ENCODE results near the gene XRCC1. TPM values are rescaled to one million over a fixed set of nuclear protein-coding genes. Genes with fewer than 3 reads are reported as not detected.

The XRCC1 gene
- total RNA-seq, 1 experiment from 2014 or later = 45.1 TPM

DNA sequence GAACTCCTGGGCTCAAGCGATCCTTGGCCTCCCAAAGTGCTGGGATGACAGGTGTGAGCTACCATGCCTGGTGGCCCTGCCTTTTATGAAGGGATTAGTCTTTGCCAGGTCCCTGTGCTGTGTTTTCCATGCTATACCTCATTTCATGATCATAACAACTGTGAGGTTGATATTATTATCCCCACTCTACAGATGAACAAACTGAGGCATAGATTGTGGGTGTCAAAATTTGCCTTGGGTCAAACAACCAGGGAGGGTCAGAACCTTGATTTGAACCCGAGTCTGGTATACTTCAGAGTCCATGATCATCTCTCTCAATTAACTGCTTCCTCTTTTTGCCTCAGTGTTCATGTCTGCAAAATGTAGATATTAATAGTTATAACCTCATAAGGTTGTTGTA lies 7.2 kb upstream of the XRCC1 start:
- no peaks in the 10 kb centered on the region for H3K4me1 ChIP-seq (replicated peaks; ENCODE audit: insufficient read depth)
- no peak overlapping the region for H3K27ac ChIP-seq
- intact Hi-C loops (cut with micrococcal nuclease; ENCODE audit: unreplicated experiment) = no loop called here
- H3K4me3 ChIP-seq = no peak overlapping the region
- no peak overlapping the region for H3K4me2 ChIP-seq
- H3K9me3 ChIP-seq (ENCODE audit: insufficient read depth, low read depth) = no peaks in the 10 kb centered on the region
- no TSS peak for BruUV-seq (replicated peaks)
- no peak overlapping the region for H2AFZ ChIP-seq
- TF ChIP-seq, protein P1, sequence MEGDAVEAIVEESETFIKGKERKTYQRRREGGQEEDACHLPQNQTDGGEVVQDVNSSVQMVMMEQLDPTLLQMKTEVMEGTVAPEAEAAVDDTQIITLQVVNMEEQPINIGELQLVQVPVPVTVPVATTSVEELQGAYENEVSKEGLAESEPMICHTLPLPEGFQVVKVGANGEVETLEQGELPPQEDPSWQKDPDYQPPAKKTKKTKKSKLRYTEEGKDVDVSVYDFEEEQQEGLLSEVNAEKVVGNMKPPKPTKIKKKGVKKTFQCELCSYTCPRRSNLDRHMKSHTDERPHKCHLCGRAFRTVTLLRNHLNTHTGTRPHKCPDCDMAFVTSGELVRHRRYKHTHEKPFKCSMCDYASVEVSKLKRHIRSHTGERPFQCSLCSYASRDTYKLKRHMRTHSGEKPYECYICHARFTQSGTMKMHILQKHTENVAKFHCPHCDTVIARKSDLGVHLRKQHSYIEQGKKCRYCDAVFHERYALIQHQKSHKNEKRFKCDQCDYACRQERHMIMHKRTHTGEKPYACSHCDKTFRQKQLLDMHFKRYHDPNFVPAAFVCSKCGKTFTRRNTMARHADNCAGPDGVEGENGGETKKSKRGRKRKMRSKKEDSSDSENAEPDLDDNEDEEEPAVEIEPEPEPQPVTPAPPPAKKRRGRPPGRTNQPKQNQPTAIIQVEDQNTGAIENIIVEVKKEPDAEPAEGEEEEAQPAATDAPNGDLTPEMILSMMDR (conservative IDR thresholded peaks at IDR 0.05) = no peak
- no peak for TF ChIP-seq EZH2 (IDR thresholded peaks at IDR 0.05; ENCODE audit: low read depth)
- H3F3A ChIP-seq (ENCODE audit: insufficient read depth, low read depth) = 0 out of 2 replicates have a peak, but pooled peaks cover 6% of the 10 kb centered on the region
- DNase-seq = no peak
- H3K36me3 ChIP-seq (ENCODE audit: low read depth) = no peaks in the 10 kb centered on the region
- no peaks in the 10 kb centered on the region for H3K79me2 ChIP-seq (ENCODE audit: low read depth)
- CTCF ChIA-PET = no interaction called here
- H4K20me1 ChIP-seq (ENCODE audit: insufficient read depth) = no peaks in the 10 kb centered on the region
- H3K27me3 ChIP-seq (ENCODE audit: insufficient read depth, low read depth) = no peaks in the 10 kb centered on the region
- H3K9me2 ChIP-seq (ENCODE audit: insufficient read depth) = no peaks in the 10 kb centered on the region
- POLR2A ChIA-PET (ENCODE audit: unreplicated experiment) = no interaction called here

DNA sequence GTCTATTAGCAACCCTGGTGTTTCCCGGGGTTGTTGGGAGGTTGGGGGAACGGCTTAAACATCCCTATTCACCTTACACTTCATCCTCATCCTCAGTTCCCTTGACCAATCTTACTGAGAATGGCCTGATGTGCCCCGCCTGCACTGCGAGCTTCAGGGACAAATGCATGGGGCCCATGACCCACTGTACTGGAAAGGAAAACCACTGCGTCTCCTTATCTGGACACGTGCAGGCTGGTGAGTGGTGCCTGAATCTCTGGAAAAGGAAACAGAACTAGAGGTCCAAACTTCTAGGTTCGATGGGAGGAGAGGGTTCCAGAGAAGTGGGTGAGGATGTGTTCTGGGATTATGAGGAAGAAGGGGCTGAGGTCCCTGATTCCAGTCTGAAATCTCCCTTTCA lies 6.1 kb upstream of the XRCC1 start:
- 0 out of 2 replicates have a peak, but pooled peaks cover 6% of the 10 kb centered on the region for H3F3A ChIP-seq (ENCODE audit: insufficient read depth, low read depth)
- no peaks in the 10 kb centered on the region for H3K79me2 ChIP-seq (ENCODE audit: low read depth)
- H4K20me1 ChIP-seq (ENCODE audit: insufficient read depth) = no peaks in the 10 kb centered on the region
- no peaks in the 10 kb centered on the region for H3K9me2 ChIP-seq (ENCODE audit: insufficient read depth)
- ChIA-PET CTCF (no interaction called here), POLR2A (ENCODE audit: unreplicated experiment) (no interaction called here)
- no peak overlapping the region for H3K4me3 ChIP-seq
- no peak overlapping the region for H3K4me2 ChIP-seq
- H3K9me3 ChIP-seq (ENCODE audit: insufficient read depth, low read depth) = no peaks in the 10 kb centered on the region
- no peak for TF ChIP-seq EZH2 (IDR thresholded peaks at IDR 0.05; ENCODE audit: low read depth)
- TF ChIP-seq, protein P1 (conservative IDR thresholded peaks at IDR 0.05) = no peak
- DNase-seq = no peak
- H3K36me3 ChIP-seq (ENCODE audit: low read depth) = no peaks in the 10 kb centered on the region
- no peak overlapping the region for H3K27ac ChIP-seq
- no peaks in the 10 kb centered on the region for H3K27me3 ChIP-seq (ENCODE audit: insufficient read depth, low read depth)
- intact Hi-C loops (cut with micrococcal nuclease; ENCODE audit: unreplicated experiment) = no loop called here
- H3K4me1 ChIP-seq (replicated peaks; ENCODE audit: insufficient read depth) = no peaks in the 10 kb centered on the region
- BruUV-seq (replicated peaks) = no TSS peak
- H2AFZ ChIP-seq = no peak overlapping the region

DNA sequence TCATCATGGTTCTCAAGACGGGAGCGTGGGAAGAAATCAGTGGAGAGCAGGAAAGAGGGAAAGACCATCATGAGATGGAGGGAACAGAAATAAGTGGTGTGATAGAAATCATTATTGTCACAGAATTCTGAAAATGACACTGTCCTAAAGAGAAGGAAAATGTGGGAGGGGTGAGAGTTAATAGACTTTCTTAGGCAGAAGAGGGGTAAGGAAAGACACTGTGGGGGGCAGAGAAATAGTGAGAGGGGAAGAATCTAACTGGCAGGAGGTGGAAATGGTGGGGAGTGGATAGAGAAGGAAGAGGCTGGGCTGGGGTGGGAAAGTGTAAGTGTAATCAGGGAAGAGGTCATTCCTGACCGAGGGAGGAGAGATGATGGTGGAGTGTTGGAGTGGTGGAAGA lies 3.5 kb upstream of the XRCC1 start:
- no peaks in the 10 kb centered on the region for H3K27me3 ChIP-seq (ENCODE audit: insufficient read depth, low read depth)
- no peak overlapping the region for H3K4me3 ChIP-seq
- TF ChIP-seq, protein P1 (conservative IDR thresholded peaks at IDR 0.05) = no peak
- no peak for TF ChIP-seq EZH2 (IDR thresholded peaks at IDR 0.05; ENCODE audit: low read depth)
- BruUV-seq (replicated peaks) = no TSS peak
- no peaks in the 10 kb centered on the region for H3K9me2 ChIP-seq (ENCODE audit: insufficient read depth)
- CTCF ChIA-PET = no interaction called here
- no peaks in the 10 kb centered on the region for H4K20me1 ChIP-seq (ENCODE audit: insufficient read depth)
- peaks cover 10% of the 10 kb centered on the region for H3K79me2 ChIP-seq (ENCODE audit: low read depth)
- H2AFZ ChIP-seq = no peak overlapping the region
- H3K9me3 ChIP-seq (ENCODE audit: insufficient read depth, low read depth) = no peaks in the 10 kb centered on the region
- POLR2A ChIA-PET (ENCODE audit: unreplicated experiment) = no interaction called here
- H3K4me2 ChIP-seq = no peak overlapping the region
- H3K27ac ChIP-seq = no peak overlapping the region
- H3K4me1 ChIP-seq (replicated peaks; ENCODE audit: insufficient read depth) = peaks cover 10% of the 10 kb centered on the region; the same call in 1 of the 2 replicates
- intact Hi-C loops (cut with micrococcal nuclease; ENCODE audit: unreplicated experiment) = loop anchor here (5.0 kb wide), 1 partner anchor 51 kb away; the partner anchor contains the start of gene ETHE1
- DNase-seq = no peak
- H3K36me3 ChIP-seq (ENCODE audit: low read depth) = no peaks in the 10 kb centered on the region
- H3F3A ChIP-seq (ENCODE audit: insufficient read depth, low read depth) = no peaks in the 10 kb centered on the region
